Left ventricle myocardium superior (tissue), 1 donor: ENCODE results near the gene COPB2. TPM values are rescaled to one million over a fixed set of nuclear protein-coding genes. Genes with fewer than 3 reads are reported as not detected.
A peak's percentile ranks its signal among the peaks of the same experiment; 100 is the strongest.
"Not testable (repeated sequence)": the region's sequence is repeated elsewhere in the genome, so short reads cannot be mapped to it uniquely, and the experiment has no call there.

Experiments
- ATAC-seq: fragments of 200-7000 bp; cut with Tn5 transposase; one replicate; pipeline ENCODE4 v1.9.1; 2020; ENCODE audit warnings: mild to moderate bottlenecking, moderate library complexity
- DNase-seq: peaks from one replicate; pipeline ENCODE4 v3.0.0-alpha.2; 2020
- intact Hi-C: fragments of 100-400 bp; cut with micrococcal nuclease; formaldehyde crosslinking; loops from one replicate; pipeline ENCODE4 v1.11.0; 2022
- total RNA-seq: library from RNA; stranded (reverse); fragmentation: NEBNext Ultra II Directional; extraction: Animal tissue kit (Norgen Biotek cat#: 25700); gene quantifications from one replicate; pipeline ENCODE4 v1.2.1, GENCODE V29; 2021
- donor health status: DM: no; HTN: yes; CAD: no; lungs with severe emphysema.

The COPB2 gene
- total RNA-seq, 1 donor from 2014 or later: 69.2 TPM

- intact Hi-C loops: no loop called here
- no peak for DNase-seq
Observed at GRCh38 chr3:139388077-139388476, 1.4 kb downstream of the COPB2 start.

GRCh38 chr3:139382291-139382690 lies 7.2 kb downstream of the COPB2 start:
- intact Hi-C loops, ATAC-seq, DNase-seq: not testable (repeated sequence)

More at GRCh38 chr3:139388077-139388476, 1.4 kb downstream of the COPB2 start:
- no peak for ATAC-seq

- intact Hi-C loops: no loop called here
- ATAC-seq (no peak), DNase-seq (no peak)
Observed at GRCh38 chr3:139380575-139380974, 8.9 kb downstream of the COPB2 start.

GRCh38 chr3:139378587-139379241 lies 10.7 kb downstream of the COPB2 start:
- intact Hi-C loops: no loop called here
- DNase-seq (no peak), ATAC-seq (no peak)

DNA sequence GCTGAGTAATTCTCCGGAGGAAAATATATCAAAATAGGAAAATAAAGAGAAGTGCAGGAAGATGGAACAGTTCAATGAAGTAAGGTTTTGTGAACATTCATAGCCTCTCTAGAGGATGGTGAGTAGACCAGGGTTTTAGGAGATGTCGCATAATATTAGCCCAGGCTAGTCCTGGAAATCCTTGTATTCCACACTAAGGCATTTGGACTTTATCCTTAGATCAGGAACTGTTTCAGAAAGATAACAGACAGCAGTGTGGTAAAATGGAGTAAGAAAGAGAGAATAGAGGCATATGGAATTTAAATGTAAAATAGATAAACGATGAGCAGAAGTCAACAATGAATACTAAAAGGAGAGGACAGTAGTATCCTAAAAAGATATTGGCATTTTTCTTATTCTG lies 12.1 kb downstream of the COPB2 start:
- ATAC-seq: no peak
- no peak for DNase-seq
- intact Hi-C loops: no loop called here

DNA sequence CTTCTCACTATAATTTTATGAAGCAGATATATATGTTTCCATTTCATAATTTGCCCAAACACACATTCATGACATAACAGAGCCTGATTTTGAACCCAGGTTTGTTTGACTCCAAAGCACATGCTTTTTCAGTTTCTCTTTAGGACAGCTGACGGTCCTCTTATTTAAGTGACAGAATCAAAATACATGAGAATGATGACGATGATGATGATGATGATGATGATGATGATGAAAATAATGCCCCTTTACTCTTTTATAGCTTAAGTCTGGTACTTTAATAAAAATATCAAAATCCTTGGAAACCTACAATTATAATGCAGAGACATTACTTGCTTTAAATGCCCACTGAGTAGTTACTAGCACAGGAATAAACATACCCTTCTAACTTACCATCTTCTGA lies 15.3 kb downstream of the COPB2 start:
- ATAC-seq: no peak
- DNase-seq: no peak
- intact Hi-C loops: no loop called here

DNA sequence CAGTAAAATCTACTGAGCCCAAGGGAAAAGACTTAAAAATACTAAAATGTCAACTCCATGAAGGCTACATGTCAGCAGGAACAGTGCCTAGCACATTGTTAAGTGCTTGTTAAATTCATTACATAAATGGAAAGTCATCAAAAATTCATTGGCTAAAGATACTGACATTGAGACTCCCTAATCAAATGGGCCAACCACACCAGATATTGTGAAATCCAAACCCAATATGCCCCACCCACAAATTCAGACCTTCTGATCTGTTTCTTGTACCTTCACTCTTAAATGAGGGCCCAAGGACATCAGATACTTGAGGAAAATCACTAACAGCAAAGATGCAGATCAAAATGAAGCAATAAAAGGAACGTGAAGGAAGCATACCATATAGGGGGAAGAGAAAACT lies 24.9 kb downstream of the COPB2 start:
- intact Hi-C loops: no loop called here
- no peak for ATAC-seq

GRCh38 chr3:139361276-139361675 lies 28.2 kb downstream of the COPB2 start:
- intact Hi-C loops: no loop called here
- no peak for ATAC-seq
- no peak for DNase-seq

More for the DNA sequence above, 24.9 kb downstream of the COPB2 start:
- no peak for DNase-seq

DNA sequence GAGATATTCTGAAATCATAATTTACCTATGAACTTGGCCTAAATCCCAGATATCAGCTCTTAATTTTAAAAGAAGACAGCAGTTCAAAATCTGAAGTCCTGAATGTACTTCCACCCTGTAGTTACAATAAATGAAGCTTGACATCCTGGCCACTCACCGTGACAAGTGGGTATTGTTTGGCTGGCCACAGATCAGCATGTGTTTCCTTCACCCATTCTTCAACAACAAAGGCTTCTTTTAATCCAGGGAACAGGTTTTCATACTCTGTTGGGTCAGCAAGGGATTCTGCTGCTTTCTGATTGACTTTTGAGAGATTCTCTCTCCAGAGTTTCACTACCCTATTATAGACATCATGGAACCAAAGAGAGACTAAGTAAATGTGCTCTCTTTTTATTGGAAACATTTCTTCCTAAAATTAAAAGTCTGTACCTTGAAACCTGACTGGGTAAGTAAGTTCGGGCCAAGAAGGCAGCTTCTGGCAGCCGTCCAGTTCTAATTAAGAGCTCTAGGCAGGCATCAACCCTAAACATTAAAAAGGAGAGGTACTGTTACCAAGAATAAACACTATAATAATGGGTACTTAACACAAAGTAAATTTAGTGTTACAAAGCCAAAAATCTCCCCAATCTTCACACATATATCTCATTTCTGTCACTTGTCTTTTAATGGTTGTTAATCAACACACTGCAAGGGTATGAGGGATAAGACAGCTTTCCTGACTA lies 30.4 kb downstream of the COPB2 start:
- ATAC-seq (peak; percentile 23), DNase-seq (no peak)
- intact Hi-C loops: no loop called here

DNA sequence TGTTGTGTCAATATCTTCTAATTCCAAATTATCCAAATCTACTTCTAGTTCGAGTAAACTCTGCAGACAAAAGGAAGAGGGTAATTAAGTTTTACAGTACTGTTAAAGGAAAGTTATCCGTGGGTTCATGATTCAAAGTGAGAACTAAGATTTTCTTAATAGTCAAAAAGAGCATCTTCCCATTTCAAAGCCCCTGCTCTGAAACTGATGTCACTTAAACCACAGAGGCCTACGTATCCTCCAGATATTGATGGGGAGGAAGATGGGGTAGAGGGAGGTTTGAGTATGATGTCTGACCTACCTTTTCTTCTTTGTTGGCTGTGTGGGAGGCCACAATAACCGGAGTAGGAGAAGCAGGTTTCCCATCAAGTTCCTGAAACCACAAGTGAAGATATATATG lies 31.5 kb downstream of the COPB2 start:
- DNase-seq: no peak
- intact Hi-C loops: no loop called here
- no peak for ATAC-seq

DNA sequence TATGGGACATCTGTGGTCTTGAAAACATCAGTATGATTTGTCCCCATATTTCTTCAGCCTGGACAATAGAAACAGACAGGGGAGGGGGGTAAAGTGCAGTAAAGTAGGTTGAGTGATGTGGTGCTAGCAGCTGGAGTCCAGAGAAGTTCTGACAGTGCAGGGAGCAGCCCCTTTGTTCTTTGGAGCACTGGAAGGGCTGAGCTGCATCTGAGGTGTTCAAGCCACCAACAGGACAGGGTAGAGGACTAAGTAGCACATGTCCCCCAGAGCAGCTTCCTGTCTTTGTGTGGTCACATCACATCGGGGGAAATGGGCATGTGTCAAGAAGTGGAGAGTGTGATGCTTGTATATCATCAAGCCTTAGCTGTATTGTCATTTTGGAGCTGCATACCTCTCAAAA lies 33.6 kb downstream of the COPB2 start:
- DNase-seq (no peak), ATAC-seq (peak; percentile 14)
- intact Hi-C loops: no loop called here

GRCh38 chr3:139355476-139355875 lies 34.0 kb downstream of the COPB2 start:
- intact Hi-C loops: no loop called here
- ATAC-seq: peak; percentile 48
- DNase-seq: peak; percentile 33

- ATAC-seq: no peak
- intact Hi-C loops: no loop called here
Observed at GRCh38 chr3:139354661-139355060, 34.8 kb downstream of the COPB2 start.

GRCh38 chr3:139353920-139354556 lies 35.4 kb downstream of the COPB2 start:
- intact Hi-C loops: no loop called here
- ATAC-seq (peak; percentile 55), DNase-seq (no peak)

More at GRCh38 chr3:139354661-139355060, 34.8 kb downstream of the COPB2 start:
- DNase-seq: no peak

- intact Hi-C loops: no loop called here
- ATAC-seq (no peak), DNase-seq (no peak)
Observed at GRCh38 chr3:139346771-139347170, 42.7 kb downstream of the COPB2 start.

GRCh38 chr3:139343895-139344856 lies 45.3 kb downstream of the COPB2 start, which contains the start of gene MRPS22:
TSS of gene MRPS22 (plus strand) at chr3:139344020. CDS start at chr3:139344027, 7 bp downstream.
- ATAC-seq (peak; percentile 97), DNase-seq (peak; percentile 78)
- intact Hi-C loops: no loop called here

DNA sequence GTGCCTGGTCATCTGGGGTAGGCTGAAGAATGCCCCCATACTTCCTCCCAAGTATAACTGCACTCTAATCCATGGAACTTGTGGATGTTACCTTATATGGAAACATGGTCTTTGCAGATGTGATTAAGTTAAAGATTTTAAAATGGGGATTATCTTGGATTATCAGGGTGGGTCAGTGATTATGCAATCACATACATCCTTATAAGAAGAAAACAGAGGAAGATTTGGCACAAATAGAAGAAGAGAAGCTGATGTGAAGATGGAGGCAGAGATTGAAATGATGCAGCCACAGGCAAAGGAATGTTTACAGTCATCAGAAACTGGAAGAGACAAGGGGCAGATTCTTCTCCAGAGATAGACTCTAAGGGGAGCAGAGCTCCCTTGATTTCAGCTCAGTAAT lies 47.4 kb downstream of the COPB2 start:
- ATAC-seq (no peak), DNase-seq (no peak)
- intact Hi-C loops: no loop called here

DNA sequence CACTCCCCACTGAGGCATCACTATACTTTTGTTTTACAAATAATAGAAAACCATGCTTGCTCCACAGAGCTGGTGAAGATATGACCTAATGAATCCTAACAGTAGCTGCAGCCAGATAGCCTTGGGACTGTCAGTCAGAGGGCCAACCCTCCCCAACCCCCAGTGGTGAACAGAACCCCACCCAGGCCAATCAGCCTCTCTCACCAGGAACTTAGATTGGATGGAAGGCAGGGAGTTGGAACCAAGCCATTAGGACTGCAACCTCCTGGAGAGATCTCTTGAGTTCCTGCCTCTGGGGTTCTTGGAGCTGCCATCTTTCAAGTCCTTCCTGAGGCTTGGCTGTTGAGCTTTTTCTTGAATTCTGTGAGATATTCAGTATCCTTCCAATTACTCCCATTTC lies 48.7 kb downstream of the COPB2 start:
- intact Hi-C loops: no loop called here
- no peak for DNase-seq
- ATAC-seq: no peak

- ATAC-seq: no peak
- intact Hi-C loops: no loop called here
- DNase-seq: no peak
Observed at GRCh38 chr3:139339219-139339906, 50.1 kb downstream of the COPB2 start.
